SKM-1 treated with dmso at 0.1 percent for 144 hours (cell line): ENCODE results near the gene FABP3.
"Not testable (repeated sequence)": the region's sequence is repeated elsewhere in the genome, so short reads cannot be mapped to it uniquely, and the experiment has no call there.

Source experiments
- DNase-seq: peaks from one replicate; lab custom pipeline; 2025; ENCODE audit not compliant: unreplicated experiment; lab: John Stamatoyannopoulos, UW

The FABP3 gene

GRCh38 chr1:31399976-31400375 is 27.1 kb upstream of the FABP3 start:
- peak; percentile 47 for DNase-seq

- DNase-seq, result no peak
Measured at GRCh38 chr1:31398246-31398645, 25.4 kb upstream of the FABP3 start.

GRCh38 chr1:31397360-31398095 is 24.7 kb upstream of the FABP3 start:
- DNase-seq, result peak; percentile 31

GRCh38 chr1:31396633-31397351 is 23.9 kb upstream of the FABP3 start:
- DNase-seq, result peak; percentile 95

GRCh38 chr1:31394584-31395193 is 21.8 kb upstream of the FABP3 start:
- DNase-seq, result peak; percentile 81

- DNase-seq, result no peak
Measured at GRCh38 chr1:31393463-31393862, 20.6 kb upstream of the FABP3 start.

- no peak for DNase-seq
Measured at GRCh38 chr1:31390071-31390470, 17.2 kb upstream of the FABP3 start.

GRCh38 chr1:31389616-31390015 is 16.7 kb upstream of the FABP3 start:
- DNase-seq, result no peak

- DNase-seq, result no peak
Measured at GRCh38 chr1:31387612-31388011, 14.7 kb upstream of the FABP3 start.

GRCh38 chr1:31386576-31387243 is 13.8 kb upstream of the FABP3 start:
- not testable (repeated sequence) for DNase-seq

GRCh38 chr1:31383967-31384366 is 11.1 kb upstream of the FABP3 start:
- peak; percentile 5 for DNase-seq

GRCh38 chr1:31382379-31382989 is 9.6 kb upstream of the FABP3 start:
- DNase-seq, result no peak

- DNase-seq, result no peak
Measured at GRCh38 chr1:31381394-31382294, 8.8 kb upstream of the FABP3 start.

GRCh38 chr1:31380181-31380580 is 7.3 kb upstream of the FABP3 start:
- DNase-seq, result no peak

- DNase-seq, result no peak
Measured at GRCh38 chr1:31378001-31378400, 5.1 kb upstream of the FABP3 start.

GRCh38 chr1:31377364-31377863 is 4.5 kb upstream of the FABP3 start:
- no peak for DNase-seq

GRCh38 chr1:31376375-31377134 is 3.7 kb upstream of the FABP3 start:
- no peak for DNase-seq

- no peak for DNase-seq
Measured at GRCh38 chr1:31374511-31375196, 1.8 kb upstream of the FABP3 start.
